Measurements from ENCODE around the gene NKG7. TPM values are rescaled to one million over a fixed set of nuclear protein-coding genes. Genes with fewer than 3 reads are reported as not detected.

The NKG7 gene
- total RNA-seq, 3 donors from 2014 or later: 2.1 TPM; not detected in 2

GRCh38 chr19:51337141-51337860 is 35.2 kb downstream of the NKG7 start:
- Histone ChIP-seq H3K4me3 (no peak overlapping the region), H3K9me3 (no peaks in the 10 kb centered on the region), H3K27ac (no peak overlapping the region), H3K36me3 (no peaks in the 10 kb centered on the region), H3K4me1 (no peaks in the 10 kb centered on the region), H3K27me3 (no peaks in the 10 kb centered on the region)
- intact Hi-C loops (cut with DNase I; ENCODE audit: low total_unique reads): no loop called here
- DNase-seq (ENCODE audit: low spot score in 2 of 2): no peak
- no peak for TF ChIP-seq POLR2A (IDR thresholded peaks at IDR 0.05)
- TF ChIP-seq, protein P1, sequence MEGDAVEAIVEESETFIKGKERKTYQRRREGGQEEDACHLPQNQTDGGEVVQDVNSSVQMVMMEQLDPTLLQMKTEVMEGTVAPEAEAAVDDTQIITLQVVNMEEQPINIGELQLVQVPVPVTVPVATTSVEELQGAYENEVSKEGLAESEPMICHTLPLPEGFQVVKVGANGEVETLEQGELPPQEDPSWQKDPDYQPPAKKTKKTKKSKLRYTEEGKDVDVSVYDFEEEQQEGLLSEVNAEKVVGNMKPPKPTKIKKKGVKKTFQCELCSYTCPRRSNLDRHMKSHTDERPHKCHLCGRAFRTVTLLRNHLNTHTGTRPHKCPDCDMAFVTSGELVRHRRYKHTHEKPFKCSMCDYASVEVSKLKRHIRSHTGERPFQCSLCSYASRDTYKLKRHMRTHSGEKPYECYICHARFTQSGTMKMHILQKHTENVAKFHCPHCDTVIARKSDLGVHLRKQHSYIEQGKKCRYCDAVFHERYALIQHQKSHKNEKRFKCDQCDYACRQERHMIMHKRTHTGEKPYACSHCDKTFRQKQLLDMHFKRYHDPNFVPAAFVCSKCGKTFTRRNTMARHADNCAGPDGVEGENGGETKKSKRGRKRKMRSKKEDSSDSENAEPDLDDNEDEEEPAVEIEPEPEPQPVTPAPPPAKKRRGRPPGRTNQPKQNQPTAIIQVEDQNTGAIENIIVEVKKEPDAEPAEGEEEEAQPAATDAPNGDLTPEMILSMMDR (IDR thresholded peaks at IDR 0.05): no peak

DNA sequence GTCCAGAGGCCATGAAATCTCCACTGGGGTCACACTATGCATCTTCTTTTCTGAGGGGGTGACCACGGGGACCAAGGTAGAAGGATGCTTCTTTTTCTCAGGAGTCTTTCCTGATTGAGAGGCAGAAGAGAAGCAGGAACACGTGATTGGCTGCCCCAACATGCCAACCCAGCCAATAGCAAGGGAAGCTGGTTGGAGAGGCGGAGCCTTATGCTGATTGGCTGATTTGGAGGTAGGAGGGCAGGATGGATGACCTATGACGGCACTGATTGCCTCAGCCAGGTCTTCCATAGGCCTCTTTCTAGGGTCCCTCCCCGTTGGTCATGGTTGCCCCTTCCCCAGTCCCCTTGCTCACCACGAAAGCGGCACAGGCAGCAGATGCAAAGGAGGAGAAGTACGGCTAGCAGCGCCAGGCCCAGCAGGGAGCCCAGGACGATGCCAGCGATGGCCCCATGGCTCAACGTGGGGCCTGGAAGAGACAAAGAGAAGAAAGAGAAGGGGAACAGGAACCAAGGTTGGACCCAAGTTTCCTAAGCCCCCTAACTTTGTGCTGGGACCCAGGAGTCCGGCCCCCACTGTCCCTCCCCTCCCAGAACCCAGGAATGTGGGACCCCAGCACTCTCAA is 38.5 kb downstream of the NKG7 start:
- peaks cover 0 to 22% of the 10 kb centered on the region in 2 donors for H3K27me3 ChIP-seq
- H3K27ac ChIP-seq: no peak overlapping the region
- intact Hi-C loops (cut with DNase I; ENCODE audit: low total_unique reads): no loop called here
- H3K9me3 ChIP-seq: no peaks in the 10 kb centered on the region
- no peaks in the 10 kb centered on the region for H3K36me3 ChIP-seq
- no peak for DNase-seq (ENCODE audit: low spot score in 2 of 2)
- no peak for TF ChIP-seq POLR2AphosphoS5 (IDR thresholded peaks at IDR 0.05)
- no peak for TF ChIP-seq POLR2A (IDR thresholded peaks at IDR 0.05)
- TF ChIP-seq, protein P1 (IDR thresholded peaks at IDR 0.05): no peak
- H3K4me1 ChIP-seq: no peaks in the 10 kb centered on the region
- no peak overlapping the region for H3K4me3 ChIP-seq

GRCh38 chr19:51331716-51332115 is 40.7 kb downstream of the NKG7 start:
- intact Hi-C loops (cut with DNase I; ENCODE audit: low total_unique reads): no loop called here
- TF ChIP-seq POLR2AphosphoS5 (IDR thresholded peaks at IDR 0.05) (no peak), POLR2A (IDR thresholded peaks at IDR 0.05) (no peak)
- TF ChIP-seq, protein P1 (IDR thresholded peaks at IDR 0.05): no peak
- peaks cover 6 to 44% of the 10 kb centered on the region in 2 donors for H3K27me3 ChIP-seq
- no peak overlapping the region for H3K4me3 ChIP-seq
- no peak for DNase-seq (ENCODE audit: low spot score in 2 of 2)
- no peaks in the 10 kb centered on the region for H3K36me3 ChIP-seq
- H3K4me1 ChIP-seq: peaks cover 0 to 8% of the 10 kb centered on the region in 2 donors
- no peak overlapping the region for H3K27ac ChIP-seq
- no peaks in the 10 kb centered on the region for H3K9me3 ChIP-seq

GRCh38 chr19:51331193-51331592 is 41.3 kb downstream of the NKG7 start:
- peaks cover 0 to 8% of the 10 kb centered on the region in 2 donors for H3K4me1 ChIP-seq
- H3K36me3 ChIP-seq: no peaks in the 10 kb centered on the region
- H3K27ac ChIP-seq: no peak overlapping the region
- peaks cover 6 to 49% of the 10 kb centered on the region in 2 donors for H3K27me3 ChIP-seq
- DNase-seq (ENCODE audit: low spot score in 2 of 2): no peak
- intact Hi-C loops (cut with DNase I; ENCODE audit: low total_unique reads): no loop called here
- no peaks in the 10 kb centered on the region for H3K9me3 ChIP-seq
- TF ChIP-seq POLR2A (IDR thresholded peaks at IDR 0.05) (no peak), POLR2AphosphoS5 (IDR thresholded peaks at IDR 0.05) (no peak)
- TF ChIP-seq, protein P1 (IDR thresholded peaks at IDR 0.05): no peak
- no peak overlapping the region for H3K4me3 ChIP-seq

DNA sequence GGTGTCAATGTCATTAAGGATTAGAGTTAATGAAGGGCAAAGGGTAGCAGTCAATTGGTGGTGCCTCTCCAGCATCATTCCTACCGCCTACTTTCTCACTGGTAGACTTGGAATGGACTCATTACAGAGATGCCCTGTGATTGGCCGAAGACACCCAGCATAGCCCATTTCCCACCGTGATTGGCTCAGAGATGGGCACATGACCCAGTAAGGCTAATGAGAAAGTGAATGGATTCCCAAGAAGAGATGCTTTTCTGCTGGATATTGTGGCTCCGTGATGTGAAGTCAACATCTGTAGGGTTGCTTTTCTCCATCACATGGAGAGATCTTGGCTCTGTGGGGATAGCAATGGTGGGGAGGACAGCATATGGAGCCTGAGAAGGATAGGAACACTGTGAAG is 42.1 kb downstream of the NKG7 start:
- Histone ChIP-seq H3K4me1 (peaks cover 0 to 8% of the 10 kb centered on the region in 2 donors), H3K27me3 (peaks cover 6 to 54% of the 10 kb centered on the region in 2 donors), H3K9me3 (no peaks in the 10 kb centered on the region), H3K27ac (no peak overlapping the region), H3K4me3 (no peak overlapping the region), H3K36me3 (no peaks in the 10 kb centered on the region)
- TF ChIP-seq POLR2AphosphoS5 (IDR thresholded peaks at IDR 0.05) (no peak), POLR2A (IDR thresholded peaks at IDR 0.05) (no peak)
- TF ChIP-seq, protein P1 (IDR thresholded peaks at IDR 0.05): no peak
- DNase-seq (ENCODE audit: low spot score in 2 of 2): no peak
- intact Hi-C loops (cut with DNase I; ENCODE audit: low total_unique reads): no loop called here

Data from breast epithelium (tissue), 4 donors.